SU-DHL-6 (cell line): ENCODE data around the gene CPLX3.

ENCODE experiments used
- H2AFZ ChIP-seq: fragments of 200-600 bp; sonication (generic); 2 replicates; pipeline ENCODE4 v1.6.1; 2014; ENCODE audit warnings: low read depth, mild to moderate bottlenecking, moderate library complexity, mixed read lengths, antibody characterized with exemption, low read length; ENCODE audit not compliant: severe bottlenecking
- H3F3A ChIP-seq: fragments of 200-600 bp; shearing (Covaris generic); 2 replicates; pipeline ENCODE4 v1.6.0; 2016; ENCODE audit warnings: antibody characterized with exemption, mild to moderate bottlenecking; ENCODE audit not compliant: insufficient read depth
- H3K27ac ChIP-seq: fragments of 200-600 bp; sonication (generic); 2 replicates; pipeline ENCODE4 v1.5.1; 2016; ENCODE audit warnings: low read depth, mild to moderate bottlenecking, low read length, moderate library complexity, mixed read lengths
- H3K27me3 ChIP-seq: fragments of 200-600 bp; sonication (generic), shearing (Covaris generic); 2 replicates; pipeline ENCODE4 v1.6.0; 2014; ENCODE audit warnings: mild to moderate bottlenecking, low read length
- H3K36me3 ChIP-seq: fragments of 200-600 bp; sonication (generic); 2 replicates; pipeline ENCODE4 v1.6.1; 2014; ENCODE audit warnings: mild to moderate bottlenecking, low read length, mixed read lengths
- H3K4me2 ChIP-seq: fragments of 300-600, 200-600 bp; shearing (Covaris generic), sonication (generic); 2 replicates; pipeline ENCODE4 v1.6.0; 2014; ENCODE audit warnings: low read length, low read depth, mild to moderate bottlenecking; ENCODE audit not compliant: poor library complexity, severe bottlenecking
- H3K4me3 ChIP-seq: fragments of 200-600 bp; sonication (generic); 2 replicates; pipeline ENCODE4 v1.5.1; 2014; ENCODE audit warnings: antibody characterized with exemption, low read length, mild to moderate bottlenecking, mixed read lengths; ENCODE audit not compliant: insufficient read depth, poor library complexity, severe bottlenecking
- H3K79me2 ChIP-seq: fragments of 200-600 bp; sonication (generic); 2 replicates; pipeline ENCODE4 v1.6.1; 2014; ENCODE audit warnings: mild to moderate bottlenecking, low read length, moderate library complexity; ENCODE audit not compliant: insufficient read depth
- H3K9ac ChIP-seq: fragments of 200-600 bp; sonication (generic); 2 replicates; pipeline ENCODE4 v1.7.0; 2014; ENCODE audit warnings: mild to moderate bottlenecking, low read length
- H3K9me2 ChIP-seq: fragments of 200-600 bp; sonication (generic); replicated peaks from 2 replicates; pipeline ENCODE4 v1.6.1; 2014; ENCODE audit warnings: low read length; ENCODE audit not compliant: insufficient read depth
- H3K9me3 ChIP-seq: fragments of 200-600 bp; sonication (generic); 2 replicates; pipeline ENCODE4 v1.6.1; 2014; ENCODE audit warnings: low read length, mixed read lengths; ENCODE audit not compliant: insufficient read depth
- H4K20me1 ChIP-seq: fragments of 200-600 bp; sonication (generic); 2 replicates; pipeline ENCODE4 v1.6.1; 2014; ENCODE audit warnings: low read depth, mild to moderate bottlenecking, antibody characterized with exemption, low read length, moderate library complexity, mixed read lengths
- CTCF ChIP-seq: fragments of 200-600 bp; sonication (generic); IDR thresholded peaks from one replicate; pipeline ENCODE4 v1.5.1; 2017; ENCODE audit warnings: antibody characterized with exemption, mild to moderate bottlenecking, low read length, moderate library complexity; ENCODE audit not compliant: insufficient read depth, poor library complexity, severe bottlenecking
- EZH2phosphoT487 ChIP-seq: fragments of 200-600 bp; sonication (generic), shearing (Covaris generic); conservative IDR thresholded peaks from 2 replicates; pipeline ENCODE4 v1.6.1; 2018; ENCODE audit warnings: mild to moderate bottlenecking, antibody characterized with exemption, low read length, moderate library complexity, mixed read lengths

The CPLX3 gene

GRCh38 chr15:74804935-74805334, 21.5 kb upstream of the CPLX3 start:
- Histone ChIP-seq H3K4me2 (no peak overlapping the region), H3K79me2 (no peaks in the 10 kb centered on the region), H4K20me1 (no peaks in the 10 kb centered on the region), H2AFZ (no peak overlapping the region), H3K4me3 (no peak overlapping the region), H3K27me3 (no peaks in the 10 kb centered on the region), H3K9ac (no peak overlapping the region), H3K9me2 (no peaks in the 10 kb centered on the region), H3K27ac (no peak overlapping the region), H3F3A (peaks cover 17% of the 10 kb centered on the region; the same call in 1 of the 2 replicates), H3K36me3 (peaks cover 28% of the 10 kb centered on the region), H3K9me3 (no peaks in the 10 kb centered on the region)
- no peak for TF ChIP-seq EZH2phosphoT487
- no peak for TF ChIP-seq CTCF

- Histone ChIP-seq H3K9me2 (no peaks in the 10 kb centered on the region), H3K9me3 (no peaks in the 10 kb centered on the region), H3K4me3 (no peak overlapping the region), H3K27ac (no peak overlapping the region), H2AFZ (no peak overlapping the region), H3K36me3 (peaks cover 12% of the 10 kb centered on the region), H3F3A (peaks cover 17% of the 10 kb centered on the region; the same call in 1 of the 2 replicates), H4K20me1 (no peaks in the 10 kb centered on the region), H3K79me2 (no peaks in the 10 kb centered on the region), H3K4me2 (no peak overlapping the region), H3K27me3 (no peaks in the 10 kb centered on the region), H3K9ac (no peak overlapping the region)
- TF ChIP-seq EZH2phosphoT487: no peak
- TF ChIP-seq CTCF: no peak
These were observed 19.1 kb upstream of the CPLX3 start for GRCh38 chr15:74807282-74807681.

GRCh38 chr15:74808078-74808839, 18.2 kb upstream of the CPLX3 start:
- Histone ChIP-seq H3K27ac (no peak overlapping the region), H3F3A (peaks cover 16% of the 10 kb centered on the region; the same call in 1 of the 2 replicates), H2AFZ (no peak overlapping the region), H3K36me3 (peaks cover 11% of the 10 kb centered on the region), H3K9ac (no peak overlapping the region), H3K9me2 (no peaks in the 10 kb centered on the region), H3K79me2 (no peaks in the 10 kb centered on the region), H3K4me3 (no peak overlapping the region), H3K4me2 (no peak overlapping the region), H4K20me1 (no peaks in the 10 kb centered on the region), H3K27me3 (no peaks in the 10 kb centered on the region), H3K9me3 (no peaks in the 10 kb centered on the region)
- TF ChIP-seq EZH2phosphoT487 (no peak), CTCF (no peak)
